ENCODE data around the gene TNFSF13. TPM values are rescaled to one million over a fixed set of nuclear protein-coding genes. Genes with fewer than 3 reads are reported as not detected.

Gene TNFSF13
- total RNA-seq, 1 experiment from 2014 or later = 3.2 TPM

DNA sequence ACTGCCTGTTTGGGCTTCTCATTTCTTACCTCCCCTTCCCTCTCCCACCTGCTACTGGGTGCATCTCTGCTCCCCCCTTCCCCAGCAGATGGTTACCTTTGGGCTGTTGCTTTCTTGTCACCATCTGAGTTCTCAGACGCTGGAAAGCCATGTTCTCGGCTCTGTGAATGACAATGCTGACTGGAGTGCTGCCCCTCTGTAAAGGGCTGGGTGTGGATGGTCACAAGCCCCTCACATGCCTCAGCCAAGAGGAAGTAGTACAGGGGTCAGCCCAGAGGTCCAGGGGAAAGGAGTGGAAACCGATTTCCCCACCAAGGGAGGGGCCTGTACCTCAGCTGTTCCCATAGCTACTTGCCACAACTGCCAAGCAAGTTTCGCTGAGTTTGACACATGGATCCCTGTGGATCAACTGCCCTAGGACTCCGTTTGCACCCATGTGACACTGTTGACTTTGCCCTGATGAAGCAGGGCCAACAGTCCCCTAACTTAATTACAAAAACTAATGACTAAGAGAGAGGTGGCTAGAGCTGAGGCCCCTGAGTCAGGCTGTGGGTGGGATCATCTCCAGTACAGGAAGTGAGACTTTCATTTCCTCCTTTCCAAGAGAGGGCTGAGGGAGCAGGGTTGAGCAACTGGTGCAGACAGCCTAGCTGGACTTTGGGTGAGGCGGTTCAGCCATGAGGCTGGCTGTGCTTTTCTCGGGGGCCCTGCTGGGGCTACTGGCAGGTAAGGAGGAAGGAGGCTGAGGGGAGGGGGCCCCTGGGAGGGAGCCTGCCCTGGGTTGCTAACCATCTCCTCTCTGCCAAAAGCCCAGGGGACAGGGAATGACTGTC, 20.7 kb downstream of the TNFSF13 start, which contains the start of gene CD68 (continued):
- TF ChIP-seq, protein P1, sequence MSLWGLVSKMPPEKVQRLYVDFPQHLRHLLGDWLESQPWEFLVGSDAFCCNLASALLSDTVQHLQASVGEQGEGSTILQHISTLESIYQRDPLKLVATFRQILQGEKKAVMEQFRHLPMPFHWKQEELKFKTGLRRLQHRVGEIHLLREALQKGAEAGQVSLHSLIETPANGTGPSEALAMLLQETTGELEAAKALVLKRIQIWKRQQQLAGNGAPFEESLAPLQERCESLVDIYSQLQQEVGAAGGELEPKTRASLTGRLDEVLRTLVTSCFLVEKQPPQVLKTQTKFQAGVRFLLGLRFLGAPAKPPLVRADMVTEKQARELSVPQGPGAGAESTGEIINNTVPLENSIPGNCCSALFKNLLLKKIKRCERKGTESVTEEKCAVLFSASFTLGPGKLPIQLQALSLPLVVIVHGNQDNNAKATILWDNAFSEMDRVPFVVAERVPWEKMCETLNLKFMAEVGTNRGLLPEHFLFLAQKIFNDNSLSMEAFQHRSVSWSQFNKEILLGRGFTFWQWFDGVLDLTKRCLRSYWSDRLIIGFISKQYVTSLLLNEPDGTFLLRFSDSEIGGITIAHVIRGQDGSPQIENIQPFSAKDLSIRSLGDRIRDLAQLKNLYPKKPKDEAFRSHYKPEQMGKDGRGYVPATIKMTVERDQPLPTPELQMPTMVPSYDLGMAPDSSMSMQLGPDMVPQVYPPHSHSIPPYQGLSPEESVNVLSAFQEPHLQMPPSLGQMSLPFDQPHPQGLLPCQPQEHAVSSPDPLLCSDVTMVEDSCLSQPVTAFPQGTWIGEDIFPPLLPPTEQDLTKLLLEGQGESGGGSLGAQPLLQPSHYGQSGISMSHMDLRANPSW (CRISPR knock-in tag; conservative IDR thresholded peaks at IDR 0.05; ENCODE audit: low read depth) = no peak
- TF ChIP-seq CREB1 (CRISPR knock-in tag; IDR thresholded peaks at IDR 0.05) = no peak; the same call in 1 of the 2 replicates
- TF ChIP-seq ZNF232 (CRISPR knock-in tag; IDR thresholded peaks at IDR 0.05) = no peak
- peak; percentile 96 for TF ChIP-seq PRRX2 (CRISPR knock-in tag; IDR thresholded peaks at IDR 0.05)
- TF ChIP-seq ERG (CRISPR knock-in tag; IDR thresholded peaks at IDR 0.05) = peak; percentile 96
- TF ChIP-seq CREM (CRISPR knock-in tag; IDR thresholded peaks at IDR 0.05) = no peak; the same call in 1 of the 2 replicates
- TF ChIP-seq ZNF138 (CRISPR knock-in tag; conservative IDR thresholded peaks at IDR 0.05) = 0 out of 2 replicates have a peak, but pooled peaks have one; percentile 42
- no peak for TF ChIP-seq SOX15 (CRISPR knock-in tag; IDR thresholded peaks at IDR 0.05)
- TF ChIP-seq HMGA2 (CRISPR knock-in tag; IDR thresholded peaks at IDR 0.05) = 0 out of 2 replicates have a peak, but pooled peaks have one; percentile 6
- peak; percentile 87; the same call in 1 of the 2 replicates for TF ChIP-seq RELA (CRISPR knock-in tag; IDR thresholded peaks at IDR 0.05; ENCODE audit: borderline replicate concordance)
- TF ChIP-seq NR1H2 (CRISPR knock-in tag; IDR thresholded peaks at IDR 0.05) = no peak
- TF ChIP-seq, protein P2, sequence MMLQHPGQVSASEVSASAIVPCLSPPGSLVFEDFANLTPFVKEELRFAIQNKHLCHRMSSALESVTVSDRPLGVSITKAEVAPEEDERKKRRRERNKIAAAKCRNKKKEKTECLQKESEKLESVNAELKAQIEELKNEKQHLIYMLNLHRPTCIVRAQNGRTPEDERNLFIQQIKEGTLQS (CRISPR knock-in tag; conservative IDR thresholded peaks at IDR 0.05) = 0 out of 2 replicates have a peak, but pooled peaks have one; percentile 9
- no peak for TF ChIP-seq JUN (CRISPR knock-in tag; IDR thresholded peaks at IDR 0.05)
- no peak for TF ChIP-seq TCF7 (CRISPR knock-in tag; IDR thresholded peaks at IDR 0.05; ENCODE audit: low read depth)
- TF ChIP-seq, protein P3, sequence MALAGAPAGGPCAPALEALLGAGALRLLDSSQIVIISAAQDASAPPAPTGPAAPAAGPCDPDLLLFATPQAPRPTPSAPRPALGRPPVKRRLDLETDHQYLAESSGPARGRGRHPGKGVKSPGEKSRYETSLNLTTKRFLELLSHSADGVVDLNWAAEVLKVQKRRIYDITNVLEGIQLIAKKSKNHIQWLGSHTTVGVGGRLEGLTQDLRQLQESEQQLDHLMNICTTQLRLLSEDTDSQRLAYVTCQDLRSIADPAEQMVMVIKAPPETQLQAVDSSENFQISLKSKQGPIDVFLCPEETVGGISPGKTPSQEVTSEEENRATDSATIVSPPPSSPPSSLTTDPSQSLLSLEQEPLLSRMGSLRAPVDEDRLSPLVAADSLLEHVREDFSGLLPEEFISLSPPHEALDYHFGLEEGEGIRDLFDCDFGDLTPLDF (CRISPR knock-in tag; IDR thresholded peaks at IDR 0.05) = no peak
- TF ChIP-seq, protein P4, sequence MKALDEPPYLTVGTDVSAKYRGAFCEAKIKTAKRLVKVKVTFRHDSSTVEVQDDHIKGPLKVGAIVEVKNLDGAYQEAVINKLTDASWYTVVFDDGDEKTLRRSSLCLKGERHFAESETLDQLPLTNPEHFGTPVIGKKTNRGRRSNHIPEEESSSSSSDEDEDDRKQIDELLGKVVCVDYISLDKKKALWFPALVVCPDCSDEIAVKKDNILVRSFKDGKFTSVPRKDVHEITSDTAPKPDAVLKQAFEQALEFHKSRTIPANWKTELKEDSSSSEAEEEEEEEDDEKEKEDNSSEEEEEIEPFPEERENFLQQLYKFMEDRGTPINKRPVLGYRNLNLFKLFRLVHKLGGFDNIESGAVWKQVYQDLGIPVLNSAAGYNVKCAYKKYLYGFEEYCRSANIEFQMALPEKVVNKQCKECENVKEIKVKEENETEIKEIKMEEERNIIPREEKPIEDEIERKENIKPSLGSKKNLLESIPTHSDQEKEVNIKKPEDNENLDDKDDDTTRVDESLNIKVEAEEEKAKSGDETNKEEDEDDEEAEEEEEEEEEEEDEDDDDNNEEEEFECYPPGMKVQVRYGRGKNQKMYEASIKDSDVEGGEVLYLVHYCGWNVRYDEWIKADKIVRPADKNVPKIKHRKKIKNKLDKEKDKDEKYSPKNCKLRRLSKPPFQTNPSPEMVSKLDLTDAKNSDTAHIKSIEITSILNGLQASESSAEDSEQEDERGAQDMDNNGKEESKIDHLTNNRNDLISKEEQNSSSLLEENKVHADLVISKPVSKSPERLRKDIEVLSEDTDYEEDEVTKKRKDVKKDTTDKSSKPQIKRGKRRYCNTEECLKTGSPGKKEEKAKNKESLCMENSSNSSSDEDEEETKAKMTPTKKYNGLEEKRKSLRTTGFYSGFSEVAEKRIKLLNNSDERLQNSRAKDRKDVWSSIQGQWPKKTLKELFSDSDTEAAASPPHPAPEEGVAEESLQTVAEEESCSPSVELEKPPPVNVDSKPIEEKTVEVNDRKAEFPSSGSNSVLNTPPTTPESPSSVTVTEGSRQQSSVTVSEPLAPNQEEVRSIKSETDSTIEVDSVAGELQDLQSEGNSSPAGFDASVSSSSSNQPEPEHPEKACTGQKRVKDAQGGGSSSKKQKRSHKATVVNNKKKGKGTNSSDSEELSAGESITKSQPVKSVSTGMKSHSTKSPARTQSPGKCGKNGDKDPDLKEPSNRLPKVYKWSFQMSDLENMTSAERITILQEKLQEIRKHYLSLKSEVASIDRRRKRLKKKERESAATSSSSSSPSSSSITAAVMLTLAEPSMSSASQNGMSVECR (CRISPR knock-in tag; IDR thresholded peaks at IDR 0.05; ENCODE audit: borderline replicate concordance) = no peak
- 0 out of 2 replicates have a peak, but pooled peaks have one; percentile 3 for TF ChIP-seq HMGXB4 (CRISPR knock-in tag; IDR thresholded peaks at IDR 0.05)
- peak; percentile 91 for TF ChIP-seq PREB (CRISPR knock-in tag; IDR thresholded peaks at IDR 0.05; ENCODE audit: borderline replicate concordance)
- TF ChIP-seq ETV6 (CRISPR knock-in tag; IDR thresholded peaks at IDR 0.05) = peak; percentile 75
- no peak; the same call in 1 of the 2 replicates for TF ChIP-seq TP53 (CRISPR knock-in tag; IDR thresholded peaks at IDR 0.05)
- no peak for TF ChIP-seq JAZF1 (CRISPR knock-in tag; IDR thresholded peaks at IDR 0.05)
- no peak for TF ChIP-seq OVOL2 (CRISPR knock-in tag; IDR thresholded peaks at IDR 0.05; ENCODE audit: borderline replicate concordance)
- TF ChIP-seq GABPB1 (CRISPR knock-in tag; IDR thresholded peaks at IDR 0.05) = peak; percentile 79; the same call in 1 of the 2 replicates
- TF ChIP-seq MXD4 (CRISPR knock-in tag; IDR thresholded peaks at IDR 0.05; ENCODE audit: borderline replicate concordance) = no peak
- TF ChIP-seq ATF1 (CRISPR knock-in tag; IDR thresholded peaks at IDR 0.05) = peak; percentile 31; the same call in 1 of the 2 replicates
- TF ChIP-seq GRHL2 (CRISPR knock-in tag; IDR thresholded peaks at IDR 0.05; ENCODE audit: insufficient replicate concordance, severe bottlenecking) = no peak
